ENCODE data around the gene FNDC11. TPM values are rescaled to one million over a fixed set of nuclear protein-coding genes. Genes with fewer than 3 reads are reported as not detected.

FNDC11 gene
- total RNA-seq, 2 donors from 2014 or later: 0.42 TPM; not detected in 1

GRCh38 chr20:63522091-63522868 lies 31.7 kb upstream of the FNDC11 start:
- DNase-seq: no peak
- intact Hi-C loops (cut with DNase I, micrococcal nuclease): no loop called here
- ATAC-seq: no peak

- DNase-seq: no peak
- intact Hi-C loops (cut with DNase I, micrococcal nuclease): no loop called here
These were observed 30.9 kb upstream of the FNDC11 start for GRCh38 chr20:63522981-63523611.

GRCh38 chr20:63525185-63525584 lies 28.8 kb upstream of the FNDC11 start:
- intact Hi-C loops (cut with DNase I, micrococcal nuclease): no loop called here
- DNase-seq (no peak), ATAC-seq (no peak)

More at GRCh38 chr20:63522981-63523611, 30.9 kb upstream of the FNDC11 start:
- ATAC-seq: no peak

GRCh38 chr20:63525971-63526370 lies 28.0 kb upstream of the FNDC11 start:
- DNase-seq (peak; percentile 43 to 55), ATAC-seq (peak; percentile 29)
- intact Hi-C loops (cut with DNase I, micrococcal nuclease): no loop called here

- DNase-seq: no peak
- no peak for ATAC-seq
- intact Hi-C loops (cut with DNase I, micrococcal nuclease): no loop called here
These were observed 26.8 kb upstream of the FNDC11 start for GRCh38 chr20:63527184-63527583.

GRCh38 chr20:63529180-63529860 lies 24.6 kb upstream of the FNDC11 start:
- intact Hi-C loops (cut with DNase I, micrococcal nuclease): no loop called here
- DNase-seq (peak in 1 of 2 donors; percentile 10), ATAC-seq (no peak)

GRCh38 chr20:63529861-63530787 lies 23.8 kb upstream of the FNDC11 start:
- no peak for ATAC-seq
- intact Hi-C loops (cut with DNase I, micrococcal nuclease): loop anchor here in 1 of 2 donors (10.0 kb wide), 1 partner anchor 445 kb away; the partner anchor contains the start of gene SAMD10
- no peak for DNase-seq

GRCh38 chr20:63530788-63531160 lies 23.2 kb upstream of the FNDC11 start:
- DNase-seq (peak; percentile 75 to 77), ATAC-seq (peak; percentile 41)
- intact Hi-C loops (cut with DNase I, micrococcal nuclease): loop anchor here in 1 of 2 donors (10.0 kb wide), 1 partner anchor 444 kb away; the partner anchor contains the start of gene SAMD10

- DNase-seq (peak; percentile 10 to 21), ATAC-seq (no peak)
- intact Hi-C loops (cut with DNase I, micrococcal nuclease): loop anchor here in 1 of 2 donors (10.0 kb wide), 1 partner anchor 443 kb away; the partner anchor contains the start of gene SAMD10
These were observed 22.1 kb upstream of the FNDC11 start for GRCh38 chr20:63531686-63532448.

- ATAC-seq (no peak), DNase-seq (peak; percentile 11 to 27)
- intact Hi-C loops (cut with DNase I, micrococcal nuclease): loop anchor here in 1 of 2 donors (10.0 kb wide), 1 partner anchor 442 kb away; the partner anchor contains the start of gene SAMD10
These were observed 21.4 kb upstream of the FNDC11 start for GRCh38 chr20:63532449-63532971.

- peak; percentile 11 to 31 for DNase-seq
- intact Hi-C loops (cut with DNase I, micrococcal nuclease): loop anchor here in 1 of 2 donors (10.0 kb wide), 1 partner anchor 441 kb away; the partner anchor contains the start of gene SAMD10
- no peak for ATAC-seq
These were observed 20.6 kb upstream of the FNDC11 start for GRCh38 chr20:63533388-63533787.

GRCh38 chr20:63533871-63534393 lies 20.0 kb upstream of the FNDC11 start:
- intact Hi-C loops (cut with DNase I, micrococcal nuclease): loop anchor here in 1 of 2 donors (10.0 kb wide), 1 partner anchor 441 kb away; the partner anchor contains the start of gene SAMD10
- ATAC-seq: peak; percentile 27
- DNase-seq: peak; percentile 84 to 89

- ATAC-seq (no peak), DNase-seq (peak in 1 of 2 donors; percentile 32)
- intact Hi-C loops (cut with DNase I, micrococcal nuclease): loop anchor here in 1 of 2 donors (10.0 kb wide), 1 partner anchor 440 kb away; the partner anchor contains the start of gene SAMD10
These were observed 19.5 kb upstream of the FNDC11 start for GRCh38 chr20:63534427-63534830.

GRCh38 chr20:63534831-63535651 lies 18.9 kb upstream of the FNDC11 start:
- DNase-seq (peak; percentile 85 to 93), ATAC-seq (peak; percentile 46)
- intact Hi-C loops (cut with DNase I, micrococcal nuclease): loop anchor here (5.0 to 10.0 kb wide), 2 partner anchors 437 to 440 kb away; partner anchors contain the start of gene SAMD10 (in 1 of the 2)

- peak; percentile 2 for ATAC-seq
- intact Hi-C loops (cut with DNase I, micrococcal nuclease): loop anchor here (5.0 to 10.0 kb wide), 2 partner anchors 436 to 438 kb away; partner anchors contain the start of gene SAMD10 (in 1 of the 2)
- DNase-seq: peak in 1 of 2 donors; percentile 61
These were observed 17.6 kb upstream of the FNDC11 start for GRCh38 chr20:63536241-63536977.

Data from left colon (tissue), 2 donors.